Measurements from ENCODE around the gene RALGPS1.

The RALGPS1 gene, protein sequence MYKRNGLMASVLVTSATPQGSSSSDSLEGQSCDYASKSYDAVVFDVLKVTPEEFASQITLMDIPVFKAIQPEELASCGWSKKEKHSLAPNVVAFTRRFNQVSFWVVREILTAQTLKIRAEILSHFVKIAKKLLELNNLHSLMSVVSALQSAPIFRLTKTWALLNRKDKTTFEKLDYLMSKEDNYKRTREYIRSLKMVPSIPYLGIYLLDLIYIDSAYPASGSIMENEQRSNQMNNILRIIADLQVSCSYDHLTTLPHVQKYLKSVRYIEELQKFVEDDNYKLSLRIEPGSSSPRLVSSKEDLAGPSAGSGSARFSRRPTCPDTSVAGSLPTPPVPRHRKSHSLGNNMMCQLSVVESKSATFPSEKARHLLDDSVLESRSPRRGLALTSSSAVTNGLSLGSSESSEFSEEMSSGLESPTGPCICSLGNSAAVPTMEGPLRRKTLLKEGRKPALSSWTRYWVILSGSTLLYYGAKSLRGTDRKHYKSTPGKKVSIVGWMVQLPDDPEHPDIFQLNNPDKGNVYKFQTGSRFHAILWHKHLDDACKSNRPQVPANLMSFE

DNA sequence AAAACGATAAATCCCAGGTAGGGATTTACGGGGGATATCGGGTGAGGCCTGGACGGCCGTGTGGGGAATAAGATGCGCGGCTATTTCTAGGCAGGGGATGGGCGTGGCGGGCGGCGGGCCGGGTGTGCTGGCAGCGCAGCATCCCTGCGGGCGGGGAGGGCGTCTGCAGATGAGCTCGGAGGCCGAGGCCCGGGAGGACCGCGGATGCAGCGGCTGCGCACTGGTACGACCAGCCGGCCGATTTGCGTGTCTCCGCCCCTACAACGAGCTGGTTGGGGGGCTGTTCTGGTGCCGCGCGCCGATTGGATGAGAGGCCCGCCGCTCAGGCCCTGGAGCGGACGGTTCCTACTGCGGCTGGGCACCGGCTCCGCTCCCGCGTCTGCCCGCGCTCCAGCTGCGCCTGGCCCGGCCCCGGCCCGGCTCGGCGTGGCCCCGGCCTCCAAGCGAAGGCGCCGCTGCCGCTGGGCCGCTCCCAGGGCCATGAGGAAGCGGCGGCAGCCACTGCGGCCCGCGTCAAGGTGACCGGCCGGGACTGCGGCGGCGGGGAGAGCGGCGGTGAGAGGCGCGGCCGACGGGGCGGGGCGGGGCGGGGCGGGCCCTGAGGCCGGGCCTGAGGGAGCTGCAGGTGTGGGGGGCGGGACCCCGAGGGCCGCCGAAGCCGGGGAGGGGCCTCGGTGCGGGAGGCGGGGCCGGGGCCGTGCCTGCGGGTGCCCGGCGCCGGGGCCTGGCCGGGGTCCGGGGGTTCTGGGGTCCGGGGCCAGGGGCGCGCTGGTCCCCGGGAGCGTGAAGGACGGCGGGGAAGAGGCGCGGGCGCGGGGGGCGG, at the start of gene RALGPS1:
TSS of gene RALGPS1 (plus strand) at position 325 of the 823 bp plus-strand sequence. CDS start 47,508 bp downstream, outside the sequence.
- H3K36me3 ChIP-seq (ENCODE audit: control insufficient read depth in 2 of 2, insufficient read depth in 1 of 2, low read length in 2 of 2): no peaks in the 10 kb centered on the region
- no peaks in the 10 kb centered on the region for H3K9me3 ChIP-seq (ENCODE audit: control insufficient read depth, insufficient read depth, low read depth, low read length)
- H3K27ac ChIP-seq (ENCODE audit: extremely low read depth, low read depth, low read length): peak within 1 kb of the TSS; percentile 46; the same call in 1 of the 2 replicates
- ChIA-PET POLR2A (interaction anchor here (0.6 to 1.4 kb wide), 12 partner anchors 11 to 655 kb away, joined by 3 to 7 read pairs (median 5); partner anchors contain the start of genes LRSAM1, RPL12, SLC2A8 and ZBTB43), CTCF (interaction anchor here (0.7 to 1.7 kb wide), 6 partner anchors 11 to 291 kb away, joined by 3 to 8 read pairs (median 4); no protein-coding TSS in a partner anchor)
- H3K4me1 ChIP-seq (ENCODE audit: control insufficient read depth, insufficient read depth, low read length): no peaks in the 10 kb centered on the region; the same call in 1 of the 2 replicates
- peak within 1 kb of the TSS; percentile 56 for H3K4me3 ChIP-seq (ENCODE audit: low read depth, low read length)
- TF ChIP-seq, protein P1, sequence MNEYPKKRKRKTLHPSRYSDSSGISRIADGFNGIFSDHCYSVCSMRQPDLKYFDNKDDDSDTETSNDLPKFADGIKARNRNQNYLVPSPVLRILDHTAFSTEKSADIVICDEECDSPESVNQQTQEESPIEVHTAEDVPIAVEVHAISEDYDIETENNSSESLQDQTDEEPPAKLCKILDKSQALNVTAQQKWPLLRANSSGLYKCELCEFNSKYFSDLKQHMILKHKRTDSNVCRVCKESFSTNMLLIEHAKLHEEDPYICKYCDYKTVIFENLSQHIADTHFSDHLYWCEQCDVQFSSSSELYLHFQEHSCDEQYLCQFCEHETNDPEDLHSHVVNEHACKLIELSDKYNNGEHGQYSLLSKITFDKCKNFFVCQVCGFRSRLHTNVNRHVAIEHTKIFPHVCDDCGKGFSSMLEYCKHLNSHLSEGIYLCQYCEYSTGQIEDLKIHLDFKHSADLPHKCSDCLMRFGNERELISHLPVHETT (tag by site-specific recombination; IDR thresholded peaks at IDR 0.05): no peak
- TF ChIP-seq ZNF2 (tag by site-specific recombination; IDR thresholded peaks at IDR 0.05): no peak
- no peak for TF ChIP-seq ZXDB (tag by site-specific recombination; IDR thresholded peaks at IDR 0.05)
- TF ChIP-seq GLIS2 (tag by site-specific recombination; IDR thresholded peaks at IDR 0.05): peak; percentile 50
- TF ChIP-seq, protein P2, sequence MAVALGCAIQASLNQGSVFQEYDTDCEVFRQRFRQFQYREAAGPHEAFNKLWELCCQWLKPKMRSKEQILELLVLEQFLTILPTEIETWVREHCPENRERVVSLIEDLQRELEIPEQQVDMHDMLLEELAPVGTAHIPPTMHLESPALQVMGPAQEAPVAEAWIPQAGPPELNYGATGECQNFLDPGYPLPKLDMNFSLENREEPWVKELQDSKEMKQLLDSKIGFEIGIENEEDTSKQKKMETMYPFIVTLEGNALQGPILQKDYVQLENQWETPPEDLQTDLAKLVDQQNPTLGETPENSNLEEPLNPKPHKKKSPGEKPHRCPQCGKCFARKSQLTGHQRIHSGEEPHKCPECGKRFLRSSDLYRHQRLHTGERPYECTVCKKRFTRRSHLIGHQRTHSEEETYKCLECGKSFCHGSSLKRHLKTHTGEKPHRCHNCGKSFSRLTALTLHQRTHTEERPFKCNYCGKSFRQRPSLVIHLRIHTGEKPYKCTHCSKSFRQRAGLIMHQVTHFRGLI (tag by site-specific recombination; IDR thresholded peaks at IDR 0.05): no peak
- TF ChIP-seq, protein P3, sequence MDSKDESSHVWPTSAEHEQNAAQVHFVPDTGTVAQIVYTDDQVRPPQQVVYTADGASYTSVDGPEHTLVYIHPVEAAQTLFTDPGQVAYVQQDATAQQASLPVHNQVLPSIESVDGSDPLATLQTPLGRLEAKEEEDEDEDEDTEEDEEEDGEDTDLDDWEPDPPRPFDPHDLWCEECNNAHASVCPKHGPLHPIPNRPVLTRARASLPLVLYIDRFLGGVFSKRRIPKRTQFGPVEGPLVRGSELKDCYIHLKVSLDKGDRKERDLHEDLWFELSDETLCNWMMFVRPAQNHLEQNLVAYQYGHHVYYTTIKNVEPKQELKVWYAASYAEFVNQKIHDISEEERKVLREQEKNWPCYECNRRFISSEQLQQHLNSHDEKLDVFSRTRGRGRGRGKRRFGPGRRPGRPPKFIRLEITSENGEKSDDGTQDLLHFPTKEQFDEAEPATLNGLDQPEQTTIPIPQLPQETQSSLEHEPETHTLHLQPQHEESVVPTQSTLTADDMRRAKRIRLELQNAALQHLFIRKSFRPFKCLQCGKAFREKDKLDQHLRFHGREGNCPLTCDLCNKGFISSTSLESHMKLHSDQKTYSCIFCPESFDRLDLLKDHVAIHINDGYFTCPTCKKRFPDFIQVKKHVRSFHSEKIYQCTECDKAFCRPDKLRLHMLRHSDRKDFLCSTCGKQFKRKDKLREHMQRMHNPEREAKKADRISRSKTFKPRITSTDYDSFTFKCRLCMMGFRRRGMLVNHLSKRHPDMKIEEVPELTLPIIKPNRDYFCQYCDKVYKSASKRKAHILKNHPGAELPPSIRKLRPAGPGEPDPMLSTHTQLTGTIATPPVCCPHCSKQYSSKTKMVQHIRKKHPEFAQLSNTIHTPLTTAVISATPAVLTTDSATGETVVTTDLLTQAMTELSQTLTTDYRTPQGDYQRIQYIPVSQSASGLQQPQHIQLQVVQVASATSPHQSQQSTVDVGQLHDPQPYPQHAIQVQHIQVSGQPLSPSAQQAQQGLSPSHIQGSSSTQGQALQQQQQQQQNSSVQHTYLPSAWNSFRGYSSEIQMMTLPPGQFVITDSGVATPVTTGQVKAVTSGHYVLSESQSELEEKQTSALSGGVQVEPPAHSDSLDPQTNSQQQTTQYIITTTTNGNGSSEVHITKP (tag by site-specific recombination; IDR thresholded peaks at IDR 0.05): no peak
- TF ChIP-seq, protein P4, sequence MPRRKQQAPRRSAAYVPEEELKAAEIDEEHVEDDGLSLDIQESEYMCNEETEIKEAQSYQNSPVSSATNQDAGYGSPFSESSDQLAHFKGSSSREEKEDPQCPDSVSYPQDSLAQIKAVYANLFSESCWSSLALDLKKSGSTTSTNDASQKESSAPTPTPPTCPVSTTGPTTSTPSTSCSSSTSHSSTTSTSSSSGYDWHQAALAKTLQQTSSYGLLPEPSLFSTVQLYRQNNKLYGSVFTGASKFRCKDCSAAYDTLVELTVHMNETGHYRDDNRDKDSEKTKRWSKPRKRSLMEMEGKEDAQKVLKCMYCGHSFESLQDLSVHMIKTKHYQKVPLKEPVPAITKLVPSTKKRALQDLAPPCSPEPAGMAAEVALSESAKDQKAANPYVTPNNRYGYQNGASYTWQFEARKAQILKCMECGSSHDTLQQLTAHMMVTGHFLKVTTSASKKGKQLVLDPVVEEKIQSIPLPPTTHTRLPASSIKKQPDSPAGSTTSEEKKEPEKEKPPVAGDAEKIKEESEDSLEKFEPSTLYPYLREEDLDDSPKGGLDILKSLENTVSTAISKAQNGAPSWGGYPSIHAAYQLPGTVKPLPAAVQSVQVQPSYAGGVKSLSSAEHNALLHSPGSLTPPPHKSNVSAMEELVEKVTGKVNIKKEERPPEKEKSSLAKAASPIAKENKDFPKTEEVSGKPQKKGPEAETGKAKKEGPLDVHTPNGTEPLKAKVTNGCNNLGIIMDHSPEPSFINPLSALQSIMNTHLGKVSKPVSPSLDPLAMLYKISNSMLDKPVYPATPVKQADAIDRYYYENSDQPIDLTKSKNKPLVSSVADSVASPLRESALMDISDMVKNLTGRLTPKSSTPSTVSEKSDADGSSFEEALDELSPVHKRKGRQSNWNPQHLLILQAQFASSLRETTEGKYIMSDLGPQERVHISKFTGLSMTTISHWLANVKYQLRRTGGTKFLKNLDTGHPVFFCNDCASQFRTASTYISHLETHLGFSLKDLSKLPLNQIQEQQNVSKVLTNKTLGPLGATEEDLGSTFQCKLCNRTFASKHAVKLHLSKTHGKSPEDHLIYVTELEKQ (tag by site-specific recombination; IDR thresholded peaks at IDR 0.05; ENCODE audit: borderline replicate concordance): no peak
- TF ChIP-seq ZNF600 (tag by site-specific recombination; IDR thresholded peaks at IDR 0.05): peak; percentile 91
- no peak for TF ChIP-seq ZNF561 (tag by site-specific recombination; IDR thresholded peaks at IDR 0.05; ENCODE audit: borderline replicate concordance)
- TF ChIP-seq ZNF24 (tag by site-specific recombination; IDR thresholded peaks at IDR 0.05): no peak
- TF ChIP-seq KLF8 (tag by site-specific recombination; IDR thresholded peaks at IDR 0.05): 0 out of 2 replicates have a peak, but pooled peaks have one; percentile 52
- TF ChIP-seq, protein P5, sequence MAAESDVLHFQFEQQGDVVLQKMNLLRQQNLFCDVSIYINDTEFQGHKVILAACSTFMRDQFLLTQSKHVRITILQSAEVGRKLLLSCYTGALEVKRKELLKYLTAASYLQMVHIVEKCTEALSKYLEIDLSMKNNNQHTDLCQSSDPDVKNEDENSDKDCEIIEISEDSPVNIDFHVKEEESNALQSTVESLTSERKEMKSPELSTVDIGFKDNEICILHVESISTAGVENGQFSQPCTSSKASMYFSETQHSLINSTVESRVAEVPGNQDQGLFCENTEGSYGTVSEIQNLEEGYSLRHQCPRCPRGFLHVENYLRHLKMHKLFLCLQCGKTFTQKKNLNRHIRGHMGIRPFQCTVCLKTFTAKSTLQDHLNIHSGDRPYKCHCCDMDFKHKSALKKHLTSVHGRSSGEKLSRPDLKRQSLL (tag by site-specific recombination; IDR thresholded peaks at IDR 0.05): no peak
- TF ChIP-seq ZNF354C (tag by site-specific recombination; IDR thresholded peaks at IDR 0.05; ENCODE audit: borderline replicate concordance, low read depth): no peak
- TF ChIP-seq RBAK (tag by site-specific recombination; IDR thresholded peaks at IDR 0.05): no peak
- TF ChIP-seq KLF10 (tag by site-specific recombination; IDR thresholded peaks at IDR 0.05): no peak
- no peak for TF ChIP-seq ZNF747 (tag by site-specific recombination; IDR thresholded peaks at IDR 0.05)
- TF ChIP-seq, protein P6, sequence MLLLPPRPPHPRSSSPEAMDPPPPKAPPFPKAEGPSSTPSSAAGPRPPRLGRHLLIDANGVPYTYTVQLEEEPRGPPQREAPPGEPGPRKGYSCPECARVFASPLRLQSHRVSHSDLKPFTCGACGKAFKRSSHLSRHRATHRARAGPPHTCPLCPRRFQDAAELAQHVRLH (tag by site-specific recombination; IDR thresholded peaks at IDR 0.05): no peak
- TF ChIP-seq ZNF530 (tag by site-specific recombination; IDR thresholded peaks at IDR 0.05; ENCODE audit: low read depth): no peak
